Measurements from ENCODE around the gene PPFIBP1.

GRCh38 chr12:27666510-27666909, 142.5 kb downstream of the PPFIBP1 start:
- TF ChIP-seq CTCF (IDR thresholded peaks at IDR 0.05) (no peak), POLR2AphosphoS5 (IDR thresholded peaks at IDR 0.05) (no peak)

Measured in breast epithelium (tissue), 3 donors.